OCI-LY7 (cell line): ENCODE measurements around the gene POLR1B. TPM values are rescaled to one million over a fixed set of nuclear protein-coding genes. Genes with fewer than 3 reads are reported as not detected.

ENCODE experiments used
- BruUV-seq: library from RNA; stranded (reverse); fragments of 400-500 nt; replicated peaks from 2 replicates; lab custom pipeline; 2021; lab: Mats Ljungman, UMichigan
- CTCF ChIA-PET: fragments of 300-600 bp; sonication (Branson Sonifier 250); formaldehyde crosslinking; loops from one replicate; lab custom pipeline; 2022; ENCODE audit warnings: antibody characterized with exemption; ENCODE audit not compliant: unreplicated experiment; lab: Charles Lee
- POLR2A ChIA-PET: fragments of 300-600 bp; sonication (Branson Sonifier 250); formaldehyde crosslinking; loops from one replicate; lab custom pipeline; 2022; ENCODE audit warnings: antibody characterized with exemption; lab: Charles Lee
- DNase-seq: peaks from one replicate; pipeline ENCODE4 v3.0.0-alpha.2; 2015; ENCODE audit warnings: low spot score
- H2AFZ ChIP-seq: fragments of 200-600 bp; sonication (generic), shearing (Covaris generic); 2 replicates; pipeline ENCODE4 v1.6.1; 2014; ENCODE audit warnings: mild to moderate bottlenecking, antibody characterized with exemption, low read length, moderate library complexity
- H3K27ac ChIP-seq: fragments of 200-600 bp; sonication (generic); 2 replicates; pipeline ENCODE4 v1.5.1; 2014; ENCODE audit warnings: mixed run types, low read depth, mild to moderate bottlenecking, moderate library complexity, low read length, inconsistent platforms; ENCODE audit not compliant: poor library complexity, severe bottlenecking
- H3K36me3 ChIP-seq: fragments of 200-600 bp; sonication (generic); 2 replicates; pipeline ENCODE4 v1.6.1; 2014; ENCODE audit warnings: mild to moderate bottlenecking, antibody characterized with exemption, low read length, moderate library complexity, mixed read lengths; ENCODE audit not compliant: insufficient read depth
- H3K4me1 ChIP-seq: fragments of 200-600 bp; sonication (generic); 2 replicates; pipeline ENCODE4 v1.5.1; 2014; ENCODE audit warnings: mild to moderate bottlenecking, low read length; ENCODE audit not compliant: insufficient read depth, poor library complexity, severe bottlenecking
- H3K4me2 ChIP-seq: fragments of 200-600 bp; sonication (generic); 2 replicates; pipeline ENCODE4 v1.6.1; 2014; ENCODE audit warnings: mild to moderate bottlenecking, low read length
- H3K4me3 ChIP-seq: fragments of 200-600 bp; sonication (generic); 2 replicates; pipeline ENCODE4 v1.5.1; 2014; ENCODE audit warnings: mild to moderate bottlenecking, low read depth, low read length; ENCODE audit not compliant: poor library complexity, severe bottlenecking
- H3K79me2 ChIP-seq: fragments of 200-600 bp; sonication (generic); 2 replicates; pipeline ENCODE4 v1.6.1; 2016; ENCODE audit warnings: low read depth, mild to moderate bottlenecking, low read length, moderate library complexity, mixed read lengths; ENCODE audit not compliant: insufficient read depth
- H3K9me2 ChIP-seq: fragments of 200-600 bp; sonication (generic); 2 replicates; pipeline ENCODE4 v1.6.1; 2016; ENCODE audit warnings: mild to moderate bottlenecking, low read length, mixed read lengths; ENCODE audit not compliant: insufficient read depth
- H3K9me3 ChIP-seq: fragments of 200-600 bp; sonication (generic); 2 replicates; pipeline ENCODE4 v1.6.1; 2014; ENCODE audit warnings: mild to moderate bottlenecking, mixed run types, low read length, mixed read lengths
- H4K20me1 ChIP-seq: fragments of 200-600 bp; sonication (generic); 2 replicates; pipeline ENCODE4 v1.6.1; 2014; ENCODE audit warnings: mild to moderate bottlenecking, antibody characterized with exemption, low read length, moderate library complexity, mixed read lengths; ENCODE audit not compliant: insufficient read depth
- EZH2phosphoT487 ChIP-seq: fragments of 200-600 bp; sonication (generic); IDR thresholded peaks from 2 replicates; pipeline ENCODE4 v1.6.1; 2018; ENCODE audit warnings: low read depth, borderline replicate concordance, mild to moderate bottlenecking, mixed run types, antibody characterized with exemption, low read length, moderate library complexity, mixed read lengths
- intact Hi-C: fragments of 100-400 bp; cut with micrococcal nuclease; formaldehyde crosslinking; loops from one replicate; pipeline ENCODE4 v1.10.0; 2022; ENCODE audit not compliant: unreplicated experiment
- total RNA-seq, 2 experiments: library from RNA; depleted of rRNA in 1 of 2; stranded (reverse); fragments of >200 nt in 1 of 2; shearing (Covaris generic) in 1 of 2; gene quantifications; 2 replicates each; pipeline ENCODE4 v1.2.3, GENCODE V29; 2014 to 2022
- TF ChIP-seq, protein P1 (sequence below): fragments of 200-600 bp; sonication (generic); conservative IDR thresholded peaks from 2 replicates; pipeline ENCODE4 v1.5.1; 2014; ENCODE audit warnings: mild to moderate bottlenecking, antibody characterized with exemption, low read length, moderate library complexity, mixed read lengths

Gene POLR1B
- total RNA-seq, 2 experiments from 2014 or later: 30.5 to 44.7 TPM

DNA sequence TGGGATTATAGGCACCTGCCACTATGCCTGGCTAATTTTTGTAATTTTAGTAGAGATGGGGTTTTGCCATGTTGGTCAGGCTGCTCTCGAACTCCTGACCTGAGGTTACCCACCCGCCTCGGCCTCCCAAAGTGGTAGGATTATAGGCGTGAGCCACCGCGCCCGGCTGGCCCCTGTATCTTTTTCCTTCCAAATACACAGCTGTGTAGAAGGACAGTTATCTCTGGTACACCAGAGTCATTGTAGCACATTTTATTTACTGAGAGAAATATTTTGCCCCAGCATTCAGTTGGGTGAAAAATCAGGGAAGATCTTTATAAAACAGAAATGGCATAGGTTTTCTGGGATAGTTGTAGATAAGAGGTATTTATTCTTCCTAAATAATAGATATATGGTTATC, 23.5 kb upstream of the POLR1B start:
- no peak for DNase-seq
- H3K27ac ChIP-seq: no peak overlapping the region
- CTCF ChIA-PET: no interaction called here
- TF ChIP-seq EZH2phosphoT487: no peak
- TF ChIP-seq, protein P1, sequence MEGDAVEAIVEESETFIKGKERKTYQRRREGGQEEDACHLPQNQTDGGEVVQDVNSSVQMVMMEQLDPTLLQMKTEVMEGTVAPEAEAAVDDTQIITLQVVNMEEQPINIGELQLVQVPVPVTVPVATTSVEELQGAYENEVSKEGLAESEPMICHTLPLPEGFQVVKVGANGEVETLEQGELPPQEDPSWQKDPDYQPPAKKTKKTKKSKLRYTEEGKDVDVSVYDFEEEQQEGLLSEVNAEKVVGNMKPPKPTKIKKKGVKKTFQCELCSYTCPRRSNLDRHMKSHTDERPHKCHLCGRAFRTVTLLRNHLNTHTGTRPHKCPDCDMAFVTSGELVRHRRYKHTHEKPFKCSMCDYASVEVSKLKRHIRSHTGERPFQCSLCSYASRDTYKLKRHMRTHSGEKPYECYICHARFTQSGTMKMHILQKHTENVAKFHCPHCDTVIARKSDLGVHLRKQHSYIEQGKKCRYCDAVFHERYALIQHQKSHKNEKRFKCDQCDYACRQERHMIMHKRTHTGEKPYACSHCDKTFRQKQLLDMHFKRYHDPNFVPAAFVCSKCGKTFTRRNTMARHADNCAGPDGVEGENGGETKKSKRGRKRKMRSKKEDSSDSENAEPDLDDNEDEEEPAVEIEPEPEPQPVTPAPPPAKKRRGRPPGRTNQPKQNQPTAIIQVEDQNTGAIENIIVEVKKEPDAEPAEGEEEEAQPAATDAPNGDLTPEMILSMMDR: no peak
- POLR2A ChIA-PET: interaction anchor here (0.6 to 0.7 kb wide), 2 partner anchors 655 to 787 kb away, joined by 3 read pairs; partner anchors contain the start of gene PSD4
- H3K79me2 ChIP-seq: no peaks in the 10 kb centered on the region
- intact Hi-C loops: no loop called here
- BruUV-seq: no TSS peak
- peaks cover 17% of the 10 kb centered on the region; the same call in 1 of the 2 replicates for H3K9me3 ChIP-seq
- H3K4me2 ChIP-seq: no peak overlapping the region
- H3K9me2 ChIP-seq: no peaks in the 10 kb centered on the region
- no peak overlapping the region for H2AFZ ChIP-seq
- no peaks in the 10 kb centered on the region for H3K4me1 ChIP-seq
- H3K36me3 ChIP-seq: peaks cover 87% of the 10 kb centered on the region
- H4K20me1 ChIP-seq: no peaks in the 10 kb centered on the region
- H3K4me3 ChIP-seq: no peak overlapping the region

DNA sequence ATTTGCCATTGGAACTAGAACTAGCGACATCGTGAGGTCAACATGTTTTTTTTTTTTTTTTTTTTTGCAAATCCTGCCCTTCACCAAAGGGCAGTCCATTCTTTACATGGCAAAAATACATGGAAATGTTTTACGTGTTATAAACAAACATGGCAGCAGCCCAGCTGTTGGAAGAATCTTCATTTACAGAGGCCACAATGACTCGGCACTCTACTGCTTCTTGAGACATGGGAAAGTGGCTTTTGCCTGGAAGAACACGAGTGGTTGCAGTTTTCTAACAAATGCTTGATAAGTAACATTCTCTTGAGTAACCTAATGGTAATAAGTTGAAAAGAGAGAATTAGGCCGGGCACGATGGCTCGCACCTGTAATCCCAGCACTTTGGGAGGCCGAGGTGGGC, 22.8 kb upstream of the POLR1B start:
- POLR2A ChIA-PET: interaction anchor here (0.6 kb wide), 1 partner anchor 787 kb away, joined by 3 read pairs; no protein-coding TSS in a partner anchor
- no TSS peak for BruUV-seq
- CTCF ChIA-PET: no interaction called here

More for the DNA sequence above, 22.8 kb upstream of the POLR1B start:
- Histone ChIP-seq H3K4me2 (no peak overlapping the region), H3K27ac (no peak overlapping the region), H3K36me3 (peaks cover 81% of the 10 kb centered on the region), H4K20me1 (no peaks in the 10 kb centered on the region), H3K4me3 (no peak overlapping the region), H3K79me2 (no peaks in the 10 kb centered on the region), H3K9me2 (no peaks in the 10 kb centered on the region), H3K9me3 (peaks cover 10% of the 10 kb centered on the region; the same call in 1 of the 2 replicates), H2AFZ (no peak overlapping the region), H3K4me1 (no peaks in the 10 kb centered on the region)
- DNase-seq: no peak
- TF ChIP-seq, protein P1: no peak
- TF ChIP-seq EZH2phosphoT487: no peak
- intact Hi-C loops: no loop called here
